HG02798 (cell line): ENCODE measurements around the gene CBX2.

Experiments used
- ATAC-seq: cut with Tn5 transposase; IDR thresholded peaks from one replicate; pipeline ENCODE4 v1.9.1; 2021; ENCODE audit warnings: mild to moderate bottlenecking; ENCODE audit not compliant: unreplicated experiment, poor library complexity

CBX2 gene

DNA sequence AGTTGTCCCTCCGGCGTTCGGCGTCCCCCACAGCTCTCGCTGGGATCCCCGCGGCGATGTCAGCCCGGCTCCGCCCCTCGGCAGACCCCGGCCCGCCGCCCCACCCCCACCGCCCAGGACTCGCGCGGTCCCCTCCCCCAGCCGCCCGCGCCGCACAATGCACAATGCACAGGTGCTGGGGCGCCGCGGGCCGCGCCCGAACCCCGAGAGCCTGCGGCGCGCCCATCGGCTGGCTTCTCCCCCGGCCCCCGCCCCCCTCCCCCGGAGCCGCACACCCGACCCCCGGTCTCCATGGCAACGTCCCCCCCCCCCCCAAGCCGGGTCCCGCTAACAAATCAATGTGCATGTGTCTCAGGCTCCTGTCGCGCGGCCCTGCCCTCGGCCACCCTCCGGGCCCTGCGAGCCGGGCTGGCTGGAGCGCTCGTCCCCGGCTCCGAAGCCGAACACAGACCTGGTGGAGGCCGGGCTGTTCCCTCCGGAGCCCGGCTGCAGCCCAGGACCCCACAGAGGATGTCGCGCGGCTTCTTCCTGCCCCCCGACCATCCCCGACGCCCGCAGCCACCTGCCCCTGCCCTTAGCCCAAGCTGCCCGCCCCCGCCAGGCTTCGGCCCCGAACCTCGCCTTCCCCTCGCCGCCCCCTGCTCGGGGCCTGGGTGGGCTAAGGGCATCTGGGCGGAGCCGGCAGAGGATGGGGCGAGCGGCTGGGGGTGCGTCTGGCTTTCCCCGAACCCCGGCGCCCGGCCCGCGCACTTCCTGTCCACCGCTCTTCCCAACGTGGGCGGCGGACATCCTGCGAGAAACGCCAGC, 19.7 kb downstream of the CBX2 start:
- ATAC-seq: no peak

DNA sequence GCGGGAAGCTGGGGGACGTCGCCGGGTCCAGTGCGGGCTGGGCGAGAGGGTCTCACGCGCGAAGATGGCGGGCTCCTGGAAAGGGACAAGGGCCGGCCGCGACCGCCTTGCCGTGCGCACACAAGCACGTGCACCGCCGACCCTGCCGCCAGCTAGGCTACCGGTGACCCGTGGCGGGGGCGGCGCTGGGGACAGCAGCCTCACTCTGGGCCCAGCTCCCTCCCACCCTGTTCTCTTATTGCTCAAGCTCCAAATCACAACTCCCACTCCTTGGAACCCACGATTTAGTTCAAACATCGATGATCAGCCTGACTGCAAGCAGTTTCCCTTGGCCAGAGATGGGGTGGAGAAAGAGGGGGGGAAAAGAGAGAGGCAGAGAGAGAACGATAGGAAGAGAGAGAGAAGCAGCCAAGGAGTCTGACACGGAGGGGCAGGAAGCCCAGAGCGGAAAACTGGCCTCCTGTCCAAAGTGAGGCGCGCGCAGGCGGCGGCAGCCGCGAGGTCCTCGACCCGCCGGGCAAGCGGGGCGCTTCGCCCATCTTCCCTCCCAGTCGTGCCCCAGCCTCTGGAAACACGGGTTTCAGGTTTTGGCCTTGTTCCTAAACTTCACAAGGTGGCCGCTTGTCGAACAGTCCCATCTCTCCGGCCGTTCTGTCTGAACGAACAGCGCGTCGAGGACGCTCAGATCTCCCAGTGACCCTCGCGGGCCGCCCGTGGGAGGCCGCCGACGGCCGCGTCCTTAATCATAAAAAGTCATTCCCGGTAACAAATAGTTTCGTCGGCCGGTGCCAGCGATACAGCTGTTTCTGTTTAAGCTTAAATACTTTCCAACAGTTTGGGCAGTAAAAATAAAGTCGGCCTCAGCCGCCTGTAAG, 20.6 kb downstream of the CBX2 start:
- ATAC-seq: no peak

DNA sequence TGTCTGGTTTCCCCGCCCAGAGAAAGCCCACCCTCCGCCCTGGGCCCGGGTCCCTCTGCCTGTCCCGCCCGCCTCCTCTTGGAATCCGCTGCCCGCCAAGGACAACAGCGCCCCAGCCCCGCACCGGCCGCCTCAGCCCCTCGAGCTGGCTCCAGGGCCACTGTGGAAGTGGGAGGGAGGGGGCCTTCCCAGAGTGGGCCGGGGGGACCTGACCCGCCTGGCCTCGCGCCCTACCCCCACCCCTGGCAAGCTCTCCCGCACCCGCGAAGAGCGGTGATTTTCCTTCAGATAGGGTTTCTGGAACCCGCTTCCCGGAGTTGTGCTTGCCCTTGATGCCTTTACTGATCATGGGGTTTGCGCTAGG, 21.2 kb downstream of the CBX2 start:
- ATAC-seq: no peak

DNA sequence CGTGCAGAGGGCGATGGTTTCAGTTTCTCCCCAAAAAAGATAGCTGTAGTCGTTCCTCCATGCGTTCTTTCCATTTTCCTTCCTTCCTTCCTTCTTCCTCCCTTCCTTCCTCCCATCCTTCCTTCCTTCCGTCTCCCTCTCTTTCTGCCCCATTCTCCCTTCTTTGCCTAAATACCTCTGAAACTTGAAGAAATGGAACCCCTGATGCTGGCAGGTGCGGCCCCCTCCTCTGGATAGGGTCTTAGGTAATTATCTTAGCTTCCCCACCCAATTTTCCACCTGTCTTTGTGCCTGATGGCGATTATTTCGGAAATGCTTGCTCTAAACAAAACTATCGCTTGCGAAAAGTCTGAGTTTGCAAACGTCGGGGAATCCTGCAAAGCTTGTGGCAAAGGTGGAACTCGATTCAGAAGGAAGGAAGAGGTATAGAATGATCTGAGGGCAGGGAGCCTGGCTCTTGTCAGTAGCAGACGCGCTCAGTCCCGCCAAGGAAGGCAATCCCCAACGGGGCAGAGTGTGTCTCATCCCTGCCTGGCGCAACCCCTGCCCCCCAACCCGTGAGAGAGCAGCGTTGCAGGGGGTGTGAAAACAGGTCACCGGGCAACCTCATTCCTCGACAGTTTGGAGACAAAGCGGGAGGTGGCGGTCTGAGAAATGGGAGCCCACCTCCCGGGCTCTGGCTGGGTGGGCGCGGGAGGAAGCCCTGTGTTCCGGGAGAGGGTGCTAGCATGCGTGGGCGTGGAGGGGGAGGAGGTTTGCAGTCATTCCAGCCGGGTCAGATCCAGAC, 21.8 kb downstream of the CBX2 start:
- no peak for ATAC-seq

DNA sequence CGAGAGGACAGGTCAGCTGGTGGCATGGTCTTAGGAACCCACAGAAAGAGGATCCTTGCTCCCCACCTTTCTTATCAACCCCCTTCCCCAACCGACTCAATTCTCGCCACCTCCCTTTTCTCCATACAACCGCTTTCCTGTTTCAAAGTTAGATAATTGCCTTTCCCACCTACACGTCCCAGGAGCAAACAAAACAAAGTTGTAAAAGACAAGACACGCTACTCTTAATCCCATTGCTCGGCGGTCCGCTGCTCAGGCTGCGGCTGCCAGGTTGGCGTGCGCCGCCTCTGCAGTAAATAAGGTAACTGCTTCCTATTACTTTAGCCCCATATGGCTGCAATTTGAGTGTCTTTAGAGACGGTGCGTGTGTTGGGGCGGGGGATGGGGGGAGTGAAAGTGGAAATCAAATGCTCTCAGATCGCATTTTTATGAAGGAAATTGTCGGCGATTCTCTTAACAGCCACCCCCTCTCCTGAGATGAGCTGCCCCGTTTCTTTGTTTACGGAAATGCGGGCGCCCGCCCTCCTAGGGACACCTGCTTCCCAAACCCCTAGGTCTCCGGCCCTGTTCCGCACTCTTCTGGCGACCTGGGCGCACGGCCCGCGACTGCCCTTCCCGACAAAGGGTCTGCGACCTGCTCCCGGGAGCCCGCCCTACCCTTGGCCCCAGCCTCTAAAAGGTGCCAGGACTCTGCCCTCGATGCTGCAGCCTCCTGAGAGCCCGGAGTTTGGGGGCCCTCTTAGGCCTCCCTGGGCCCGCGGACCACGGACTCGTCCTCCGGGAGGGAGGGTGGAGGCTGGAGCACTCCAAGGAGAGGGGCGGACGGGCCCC, 22.6 kb downstream of the CBX2 start:
- ATAC-seq: no peak

DNA sequence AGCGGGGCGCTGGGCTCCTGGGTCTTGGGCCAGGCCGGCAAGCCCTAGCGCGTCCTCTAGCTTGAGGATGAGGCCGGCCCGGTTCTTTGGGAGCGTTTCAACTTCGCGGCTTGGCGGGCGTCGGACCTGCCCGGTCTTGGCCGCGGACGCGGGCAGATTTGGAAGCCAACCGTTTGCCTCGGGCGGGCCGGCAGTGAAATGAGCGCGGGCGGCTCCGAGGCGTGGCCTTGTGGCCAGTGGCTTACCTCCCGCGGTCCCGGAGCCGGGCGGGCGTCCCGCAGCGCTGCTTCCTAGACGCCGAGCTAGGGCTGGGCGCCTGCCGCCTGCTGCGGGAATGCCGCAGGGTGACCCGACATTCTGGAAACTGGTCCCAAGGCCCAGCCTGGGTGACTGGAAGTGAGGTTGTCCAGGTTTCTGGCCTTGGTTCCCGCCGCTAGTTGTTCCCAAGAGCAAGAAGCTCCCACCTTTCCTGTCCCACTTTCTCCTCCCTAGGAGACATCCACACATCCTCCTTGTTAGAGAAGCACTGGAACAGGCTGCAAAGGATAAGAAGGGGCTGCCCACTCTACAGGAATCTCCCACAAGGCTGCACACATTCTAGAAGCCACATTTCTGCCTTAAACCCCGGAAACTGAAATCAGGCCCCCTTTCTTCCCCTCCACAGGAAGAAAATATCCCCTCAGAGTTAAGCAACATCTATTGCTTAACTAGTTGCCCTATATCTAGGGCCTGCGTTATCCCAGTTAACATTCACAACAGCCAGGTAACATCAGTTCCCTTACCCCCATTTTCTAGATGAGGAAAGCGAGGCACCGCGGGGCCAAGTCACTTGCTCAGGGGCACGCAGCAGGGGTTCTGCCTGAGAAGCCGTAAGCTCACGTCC, 23.4 kb downstream of the CBX2 start:
- ATAC-seq: no peak

DNA sequence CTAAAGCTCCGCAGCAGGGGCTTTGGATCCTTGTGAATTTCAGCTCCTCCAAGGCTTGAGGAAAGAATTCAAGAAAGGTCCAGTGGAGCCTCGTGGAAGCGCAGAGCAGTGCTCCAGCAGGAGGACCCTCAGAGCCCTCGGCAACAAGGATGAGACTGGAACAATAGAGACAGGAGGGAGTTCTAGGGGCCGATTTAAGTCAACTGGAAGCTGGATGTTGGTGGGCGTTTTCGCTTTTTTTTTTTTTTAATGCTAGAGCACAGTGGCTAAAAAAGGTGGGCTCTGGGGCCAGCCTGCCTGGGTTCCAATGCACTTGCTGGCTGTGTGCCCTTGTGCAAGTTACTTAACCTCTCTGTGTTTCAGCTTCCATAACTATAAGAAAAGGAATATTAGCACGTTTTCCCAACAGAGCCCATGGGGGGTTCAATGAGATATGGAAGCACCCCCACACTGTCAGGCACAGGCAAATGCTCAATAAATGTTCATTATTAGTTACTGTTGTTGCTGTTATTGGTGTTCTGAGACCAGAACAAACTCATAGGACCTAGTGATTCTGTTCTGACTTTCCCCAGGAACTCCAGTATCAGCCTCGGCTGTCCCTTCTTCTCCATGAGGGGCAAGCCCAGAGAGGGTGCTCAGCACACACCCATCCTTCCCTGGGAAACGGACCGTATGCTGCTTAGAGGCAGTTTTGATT, 24.2 kb downstream of the CBX2 start:
- no peak for ATAC-seq

DNA sequence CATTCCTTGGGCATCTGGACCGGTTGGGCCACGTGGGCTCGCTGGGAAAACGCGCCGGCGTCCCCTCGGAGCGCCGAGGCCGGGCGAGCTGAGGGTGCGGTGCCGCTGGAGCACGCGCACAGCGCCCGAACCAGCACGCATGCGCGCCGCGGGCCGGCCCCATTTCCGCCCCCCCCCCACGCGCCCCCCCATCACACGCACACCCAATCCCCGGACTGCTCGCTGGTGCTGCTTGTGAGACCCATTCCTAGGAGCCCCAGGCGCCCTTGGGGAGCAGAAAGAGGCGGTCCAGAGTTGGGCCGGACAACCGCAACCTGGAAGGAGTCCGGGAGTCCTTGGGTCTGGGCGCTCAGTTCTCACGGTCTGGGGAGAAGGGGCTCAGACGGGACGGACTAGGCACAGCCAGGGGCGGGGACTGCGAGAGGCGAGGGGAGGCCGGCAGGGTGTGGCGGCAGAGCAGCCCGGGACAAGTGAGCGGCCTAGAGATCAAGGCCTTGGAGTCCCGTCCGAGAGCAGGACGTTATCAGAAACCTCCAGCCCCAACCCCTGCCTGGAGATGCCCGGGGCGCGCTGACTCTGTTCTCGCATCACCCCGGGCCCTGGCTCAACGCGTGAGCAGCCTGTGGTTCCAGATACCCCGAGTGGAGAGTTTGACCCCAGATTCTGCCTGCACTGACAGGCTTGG, 24.9 kb downstream of the CBX2 start:
- no peak for ATAC-seq

DNA sequence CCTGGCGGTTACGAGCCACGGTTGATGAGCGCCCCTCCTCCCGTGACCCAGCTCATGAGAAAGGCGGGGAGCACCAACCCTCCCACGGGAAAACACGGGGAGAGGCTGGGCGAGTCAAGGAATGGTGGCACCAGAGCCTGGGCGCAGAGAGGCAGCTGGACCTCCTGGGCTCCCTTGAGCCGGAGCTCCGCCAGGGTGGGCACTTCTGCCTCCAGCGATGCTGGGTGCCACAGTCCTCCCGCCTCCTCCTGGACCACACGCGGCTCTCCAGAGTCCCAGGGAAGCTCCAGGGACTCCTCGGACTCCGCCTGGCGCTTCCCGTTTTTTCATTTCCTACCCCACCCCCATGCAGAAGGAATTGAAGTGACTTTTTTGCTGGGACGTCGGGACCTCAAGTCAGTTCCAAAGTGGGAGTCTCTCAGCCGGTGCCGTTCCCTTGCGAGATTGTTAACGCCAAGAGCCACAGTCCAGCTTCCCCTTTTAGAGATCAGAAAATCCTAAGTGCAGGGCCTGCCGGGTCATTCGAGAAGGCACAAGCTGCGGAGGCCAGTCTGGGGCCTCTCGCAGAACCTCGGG, 25.6 kb downstream of the CBX2 start:
- ATAC-seq: no peak

DNA sequence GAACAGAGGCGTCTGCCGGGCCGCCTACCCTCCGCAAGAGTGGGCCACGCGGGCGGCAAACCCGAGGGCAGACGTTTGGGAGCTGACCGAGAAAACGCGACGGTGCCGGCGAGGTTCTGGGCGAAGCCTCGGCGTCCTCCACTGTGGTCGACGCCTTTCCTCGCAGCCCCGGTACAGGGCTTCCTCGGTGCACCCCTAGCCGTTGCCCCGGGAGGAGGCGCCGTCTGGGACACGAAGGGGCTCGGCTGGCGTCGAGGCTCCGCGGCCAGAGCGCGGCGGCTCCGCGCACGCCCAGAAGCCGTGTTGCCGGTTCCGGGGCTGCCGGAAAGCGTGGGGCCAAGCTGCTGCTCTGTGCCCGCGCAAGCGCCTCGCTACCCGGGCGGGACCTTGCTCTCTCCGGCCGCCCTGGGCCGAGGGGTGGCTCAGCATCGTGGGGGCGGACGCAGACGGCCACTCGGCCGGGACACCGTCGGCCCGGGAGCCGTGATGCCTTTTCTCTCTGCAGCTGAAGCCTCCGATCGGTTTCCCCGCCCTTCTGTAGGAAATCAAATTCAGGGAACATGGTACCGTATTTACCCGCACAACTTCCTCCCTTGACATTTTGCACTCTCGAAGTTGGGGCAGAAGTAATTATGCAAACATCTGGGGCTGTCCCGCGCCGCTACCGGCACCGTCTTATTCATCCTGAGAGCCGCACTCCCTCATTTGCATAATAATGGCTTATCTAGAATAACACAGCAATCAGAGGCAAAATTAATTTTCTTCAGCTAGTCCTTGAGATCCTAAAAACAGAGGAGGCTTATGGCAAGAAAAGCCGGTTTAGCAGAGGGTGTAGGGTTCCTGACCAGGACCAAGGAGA, 26.3 kb downstream of the CBX2 start:
- ATAC-seq: peak; percentile 54

DNA sequence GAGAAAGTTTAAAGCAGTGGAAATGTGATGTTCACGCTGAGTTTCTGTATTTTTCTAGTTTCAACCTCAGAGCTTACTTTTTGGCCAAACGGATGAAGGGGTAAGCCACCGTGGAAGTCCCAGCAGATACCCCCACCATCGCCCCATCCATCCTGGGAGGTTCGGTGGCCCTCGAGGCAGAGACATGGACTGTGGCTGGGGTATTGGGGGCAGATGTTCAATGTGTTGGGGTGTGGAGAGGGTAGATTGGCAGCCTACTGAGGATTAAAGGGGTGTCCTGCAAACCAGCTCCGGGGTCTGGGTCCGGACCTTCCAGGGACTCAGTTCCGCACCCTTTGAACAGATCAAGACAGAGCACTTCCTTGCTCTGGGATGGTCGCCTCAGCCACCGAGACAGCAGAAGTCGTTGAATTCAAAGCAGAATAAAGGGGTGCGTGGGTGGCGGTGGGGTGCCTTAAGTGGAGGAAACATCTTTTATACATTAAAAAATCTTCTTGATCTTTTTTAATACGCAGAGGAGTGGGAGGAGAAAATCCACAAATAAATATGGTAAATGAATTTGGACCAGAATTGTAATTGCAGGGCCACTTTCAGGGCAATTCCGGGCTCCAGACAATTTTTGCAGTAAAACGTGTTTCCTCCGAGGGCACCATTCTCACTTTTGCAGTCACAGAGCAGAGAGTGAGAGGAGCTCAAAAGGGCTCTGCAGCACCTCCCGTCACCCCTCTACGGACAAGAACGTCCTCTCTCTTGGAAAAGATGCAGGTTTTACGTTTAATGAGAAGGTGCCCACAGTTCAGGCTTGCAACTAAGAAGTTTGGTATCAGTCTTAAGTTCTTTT, 27.1 kb downstream of the CBX2 start:
- ATAC-seq: no peak

DNA sequence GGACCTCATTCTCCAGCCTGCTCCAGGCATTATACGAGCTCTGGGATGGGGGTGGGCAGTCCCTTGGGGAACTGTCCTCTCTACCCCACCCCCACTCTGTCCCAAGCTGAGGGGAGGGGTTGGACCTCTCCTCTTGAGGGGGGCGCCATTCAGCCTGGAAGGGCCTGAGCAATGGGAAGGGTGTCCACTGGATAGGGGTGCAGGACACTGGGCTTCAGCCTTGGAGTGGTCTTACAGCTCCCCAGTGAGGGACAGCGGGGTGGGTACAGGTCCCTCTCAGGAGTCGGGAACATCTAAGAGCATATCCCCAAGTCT, 28.5 kb downstream of the CBX2 start:
- no peak for ATAC-seq

DNA sequence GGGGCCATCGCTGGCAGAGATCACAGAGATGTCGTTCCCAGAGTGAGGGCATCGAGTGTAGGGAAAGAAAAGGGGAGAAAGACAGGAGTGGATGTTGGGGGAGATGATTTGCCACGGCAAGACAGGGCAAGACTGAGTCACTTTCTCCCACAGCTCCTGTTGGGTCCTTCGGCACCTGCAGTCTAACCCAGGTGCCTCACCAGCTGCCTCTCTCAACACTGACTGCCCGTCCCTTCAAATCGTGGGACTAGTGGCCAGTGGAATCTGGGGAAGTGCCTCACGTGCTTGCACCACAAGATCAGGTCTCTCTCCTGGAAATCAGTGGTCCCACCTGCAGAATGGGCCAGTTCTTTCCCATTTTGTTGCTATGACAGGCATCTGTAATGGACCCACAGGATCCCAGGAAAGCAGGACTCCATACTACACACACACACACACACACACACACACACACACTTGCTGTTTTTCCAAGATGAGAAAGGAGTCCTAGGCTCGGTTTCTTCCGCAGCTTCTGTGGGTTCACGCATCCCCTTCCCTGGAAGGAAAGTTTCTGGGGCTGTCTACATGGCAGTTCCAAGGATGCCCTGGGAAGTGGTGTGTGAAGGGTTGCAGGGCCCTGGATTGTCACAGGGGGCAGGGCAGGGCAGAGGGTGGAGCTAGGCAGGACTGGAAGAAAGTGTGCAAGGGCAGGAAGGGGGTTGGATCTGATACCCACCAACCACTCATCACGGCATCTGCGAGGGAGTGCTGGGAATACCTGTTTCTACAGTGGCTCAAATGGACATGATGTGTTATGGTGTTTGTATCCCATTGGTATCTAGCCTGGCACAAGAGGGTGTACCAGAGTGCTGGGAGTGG, 29.1 kb downstream of the CBX2 start:
- no peak for ATAC-seq

DNA sequence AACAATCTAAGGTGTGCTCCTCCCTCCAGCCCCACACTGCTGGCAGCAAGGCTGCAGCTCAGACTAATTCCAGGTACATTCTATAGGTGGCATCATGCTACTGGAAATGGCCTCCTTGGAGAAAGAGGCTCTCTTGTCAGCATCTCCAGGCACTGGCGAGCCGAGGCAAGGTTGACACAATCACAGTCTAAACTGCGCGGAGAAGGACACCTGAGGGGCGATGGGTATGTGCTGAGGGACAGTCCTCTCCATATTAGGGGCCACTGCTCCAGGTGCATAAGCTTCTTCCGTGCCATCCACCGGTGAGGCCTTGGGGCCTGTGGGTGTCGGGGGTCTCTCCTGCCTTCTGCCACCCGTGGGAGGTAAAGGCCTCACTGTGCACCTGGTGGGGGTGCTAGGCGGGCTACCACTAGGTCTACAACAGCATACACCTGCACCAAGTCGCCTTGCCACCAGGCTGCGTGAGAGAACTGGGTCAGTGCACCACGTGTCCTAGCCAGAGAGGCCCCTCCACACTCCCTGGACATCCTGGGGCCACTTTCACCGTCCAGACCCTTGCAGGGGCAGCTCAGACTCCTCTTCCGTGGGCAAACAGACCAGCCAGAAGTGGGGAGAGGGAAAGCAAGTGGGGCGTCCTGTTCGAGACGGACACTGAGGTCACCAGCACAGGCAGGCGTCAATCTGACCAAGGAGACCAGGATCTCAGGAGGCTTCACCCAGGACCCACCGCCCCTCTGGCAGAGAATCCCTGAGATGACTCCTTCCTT, 31.0 kb downstream of the CBX2 start:
- ATAC-seq: no peak
